Effector memory CD4-positive, alpha-beta T cell (primary cell): ENCODE measurements around the gene GBA2.

Experiments
- DNase-seq, 3 donors: peaks; one replicate each; pipeline ENCODE4 v3.0.0-alpha.2; 2020
- H3K27ac ChIP-seq: 2 replicates; pipeline ENCODE4 v1.7.0; 2013; ENCODE audit warnings: mild to moderate bottlenecking, low read length, moderate library complexity; ENCODE audit not compliant: insufficient read depth, poor library complexity, severe bottlenecking
- H3K27me3 ChIP-seq: replicated peaks from 2 replicates; pipeline ENCODE4 v1.7.0; 2013; ENCODE audit warnings: mild to moderate bottlenecking, low read length; ENCODE audit not compliant: insufficient read depth, control insufficient read depth, poor library complexity, severe bottlenecking
- H3K36me3 ChIP-seq: 2 replicates; pipeline ENCODE4 v1.7.0; 2013; ENCODE audit warnings: mild to moderate bottlenecking, low read length, moderate library complexity; ENCODE audit not compliant: control insufficient read depth, insufficient read depth
- H3K4me1 ChIP-seq: 2 replicates; pipeline ENCODE4 v1.7.0; 2013; ENCODE audit warnings: low read length, mild to moderate bottlenecking; ENCODE audit not compliant: control insufficient read depth, insufficient read depth, poor library complexity, severe bottlenecking
- H3K4me3 ChIP-seq: 2 replicates; pipeline ENCODE4 v1.7.0; 2013; ENCODE audit warnings: low read length, low read depth, mild to moderate bottlenecking; ENCODE audit not compliant: insufficient read depth, poor library complexity, severe bottlenecking
- H3K9me3 ChIP-seq: 2 replicates; pipeline ENCODE4 v1.7.0; 2013; ENCODE audit warnings: mild to moderate bottlenecking, low read length, moderate library complexity; ENCODE audit not compliant: control insufficient read depth
- total RNA-seq, 3 donors: gene quantifications; one replicate each; lab custom pipeline; 2026; lab: John Stamatoyannopoulos, UW

The GBA2 gene
- total RNA-seq = 30.8 to 60.8 (median 34.6) reads per million in 3 donors

DNA sequence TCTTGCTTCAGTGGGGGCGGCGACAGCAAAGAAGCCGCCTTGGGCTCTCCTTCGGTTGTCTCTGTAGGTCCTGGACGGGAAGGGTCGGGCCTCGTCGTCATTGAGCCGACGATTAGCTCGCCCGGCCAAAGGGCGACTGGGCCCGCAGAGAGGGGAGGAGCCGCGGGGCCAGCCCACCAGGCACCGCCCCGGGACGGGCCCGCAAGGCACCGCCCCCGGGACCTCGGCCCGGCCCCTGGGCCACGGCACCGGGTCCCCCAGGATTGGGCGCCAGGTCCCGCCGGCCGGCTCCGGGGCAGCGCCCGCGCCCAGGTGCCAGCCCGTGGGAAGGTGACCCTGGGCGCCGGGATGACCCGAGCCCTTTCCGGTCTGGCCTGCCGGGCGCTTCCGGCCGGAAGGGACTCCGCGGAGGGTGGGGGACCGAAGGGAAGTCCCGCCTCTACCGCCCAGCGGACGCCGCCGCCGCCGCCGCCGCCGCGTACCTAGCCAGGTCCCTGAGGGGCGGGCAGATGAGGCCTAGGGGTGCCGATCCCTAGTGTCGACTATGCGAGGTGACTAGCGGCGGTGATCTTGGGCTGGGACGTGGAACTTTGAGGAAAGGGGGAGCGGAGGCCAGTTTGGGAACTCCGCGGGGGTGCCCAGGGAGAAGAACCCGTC lies at the start of gene GBA2, which contains the start of gene RGP1:
Gene GBA2 (minus strand): TSS at position 371 of the 657 bp plus-strand sequence. CDS start 524 bp downstream, outside the sequence.
Gene RGP1 (plus strand): TSS at position 430 of the 657 bp plus-strand sequence. CDS start 469 bp downstream, outside the sequence.
- H3K4me1 ChIP-seq = peaks cover 36% of the 10 kb centered on the region
- H3K4me3 ChIP-seq = peak within 1 kb of the TSS; percentile 91

DNA sequence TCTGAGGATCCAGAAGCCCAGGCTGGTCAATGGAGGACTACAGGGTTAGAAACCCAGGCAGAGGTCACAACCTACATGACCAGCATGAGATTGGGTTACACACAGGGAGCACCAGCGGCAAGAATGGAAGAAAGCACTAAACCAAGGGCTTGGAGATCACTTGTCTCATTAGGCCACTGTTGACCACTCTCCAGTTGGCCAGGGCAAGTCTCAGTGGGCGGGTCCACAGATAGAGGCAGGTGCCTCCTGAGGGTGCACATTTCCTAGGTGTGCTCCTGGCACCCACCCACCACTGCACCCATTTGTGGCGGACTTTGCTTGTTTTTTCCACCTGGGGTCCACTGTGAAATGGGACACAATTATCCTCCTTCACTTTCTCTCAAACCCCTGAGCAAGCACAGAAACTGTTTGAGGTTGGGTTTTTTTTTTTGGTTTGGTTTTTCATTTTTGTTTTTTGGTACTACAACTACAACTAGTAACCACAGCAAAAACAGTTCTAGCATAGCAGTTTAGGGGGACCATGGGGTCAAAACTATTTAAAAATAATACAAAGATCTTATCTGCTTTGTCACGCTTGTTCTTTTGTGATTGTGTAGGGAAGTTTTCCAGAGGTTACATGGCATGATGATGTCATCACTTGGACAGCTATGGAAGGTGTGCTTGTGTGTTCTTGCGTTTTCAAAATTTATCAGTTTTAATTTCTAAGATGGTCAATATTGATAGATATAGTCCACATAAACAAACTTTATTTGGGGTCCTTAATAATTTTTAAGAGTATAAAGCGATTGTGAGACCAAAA lies 48.5 kb upstream of the GBA2 start:
- no peaks in the 10 kb centered on the region for H3K4me1 ChIP-seq
- peaks cover 6% of the 10 kb centered on the region for H3K36me3 ChIP-seq
- H3K27me3 ChIP-seq = no peaks in the 10 kb centered on the region
- no peak overlapping the region for H3K4me3 ChIP-seq
- no peak overlapping the region for H3K27ac ChIP-seq
- H3K9me3 ChIP-seq = no peaks in the 10 kb centered on the region
- DNase-seq = no peak

More for the DNA sequence above, at the start of gene GBA2, which contains the start of gene RGP1:
- Histone ChIP-seq H3K27ac (peak within 1 kb of the TSS; percentile 80), H3K27me3 (no peaks in the 10 kb centered on the region), H3K9me3 (no peaks in the 10 kb centered on the region), H3K36me3 (peaks cover 37% of the 10 kb centered on the region)
- peak; percentile 54 to 62 (median 55) for DNase-seq

DNA sequence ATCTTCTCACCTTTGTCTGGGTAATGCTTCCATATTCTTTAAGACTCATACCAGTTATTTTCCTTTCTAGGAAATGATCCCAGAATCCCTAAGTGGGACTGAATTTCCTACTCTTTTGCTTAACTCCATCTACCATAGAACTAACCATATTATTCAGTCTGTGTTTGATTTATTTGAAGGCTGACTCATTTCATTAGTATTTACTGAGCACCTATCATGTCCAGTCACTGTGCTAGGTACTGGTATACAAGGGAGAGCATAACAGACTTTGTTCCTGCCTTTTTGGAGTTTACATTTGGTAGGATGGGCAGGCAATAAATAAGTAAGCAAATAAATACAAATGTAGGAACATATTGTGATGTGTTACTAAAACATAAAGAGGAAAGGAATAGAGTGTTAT lies 46.7 kb upstream of the GBA2 start:
- no peak for DNase-seq
- Histone ChIP-seq H3K9me3 (no peaks in the 10 kb centered on the region), H3K27me3 (no peaks in the 10 kb centered on the region), H3K4me1 (no peaks in the 10 kb centered on the region), H3K4me3 (no peak overlapping the region), H3K36me3 (peaks cover 6% of the 10 kb centered on the region), H3K27ac (no peak overlapping the region)

DNA sequence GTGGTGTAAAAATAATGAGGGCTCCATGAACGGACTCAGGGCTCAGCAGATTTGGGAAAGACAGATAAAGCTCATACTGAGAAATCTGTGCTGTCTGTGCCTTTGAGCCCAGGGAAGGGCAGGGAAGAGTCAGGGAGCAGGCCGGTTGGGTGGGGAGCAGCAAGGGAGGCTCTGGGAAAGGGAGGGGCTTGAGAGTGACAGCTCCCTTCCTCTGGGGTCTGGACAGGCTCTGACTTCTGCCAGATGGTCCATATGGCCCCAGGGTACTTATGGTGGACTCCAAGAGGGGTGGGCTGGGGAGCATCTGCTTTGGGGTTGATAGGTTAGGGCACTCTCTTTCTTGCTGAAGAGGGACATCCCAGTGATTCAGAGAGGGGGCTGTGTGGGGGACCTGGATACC lies 44.4 kb upstream of the GBA2 start:
- H3K4me3 ChIP-seq = no peak overlapping the region

DNA sequence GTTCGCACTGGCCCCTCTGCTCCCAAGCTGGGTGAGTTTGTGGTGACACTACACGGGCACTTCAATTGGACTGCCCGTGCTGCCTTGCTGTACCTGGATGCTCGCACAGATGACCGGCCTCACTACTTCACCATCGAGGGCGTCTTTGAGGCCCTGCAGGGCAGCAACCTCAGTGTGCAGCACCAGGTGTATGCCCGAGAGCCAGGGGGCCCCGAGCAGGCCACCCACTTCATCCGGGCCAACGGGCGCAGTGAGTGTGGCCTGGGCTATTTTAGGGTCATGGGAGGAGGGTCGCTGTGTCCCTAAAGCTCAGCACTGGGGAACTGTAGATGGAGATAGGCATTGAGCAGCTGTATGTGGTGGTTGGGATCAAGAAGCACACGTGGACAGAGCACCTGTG lies 43.8 kb upstream of the GBA2 start:
- Histone ChIP-seq H3K27me3 (no peaks in the 10 kb centered on the region), H3K4me3 (no peak overlapping the region), H3K36me3 (peaks cover 6% of the 10 kb centered on the region), H3K4me1 (no peaks in the 10 kb centered on the region), H3K9me3 (no peaks in the 10 kb centered on the region), H3K27ac (no peak overlapping the region)
- DNase-seq = no peak

More for the DNA sequence above, 44.4 kb upstream of the GBA2 start:
- peaks cover 6% of the 10 kb centered on the region for H3K36me3 ChIP-seq
- no peak overlapping the region for H3K27ac ChIP-seq
- no peak for DNase-seq
- no peaks in the 10 kb centered on the region for H3K4me1 ChIP-seq
- no peaks in the 10 kb centered on the region for H3K9me3 ChIP-seq
- no peaks in the 10 kb centered on the region for H3K27me3 ChIP-seq

- Histone ChIP-seq H3K27ac (no peak overlapping the region), H3K9me3 (no peaks in the 10 kb centered on the region), H3K4me3 (no peak overlapping the region), H3K36me3 (peaks cover 6% of the 10 kb centered on the region), H3K27me3 (no peaks in the 10 kb centered on the region), H3K4me1 (no peaks in the 10 kb centered on the region)
- no peak for DNase-seq
Observed at GRCh38 chr9:35792024-35792813, 43.2 kb upstream of the GBA2 start.

GRCh38 chr9:35791297-35791921 lies 42.4 kb upstream of the GBA2 start, which contains the start of gene NPR2:
Gene NPR2, plus strand, starts transcription at chr9:35791591. Its CDS starts 818 bp downstream, at chr9:35792409.
- H3K4me3 ChIP-seq = no peak within 1 kb of the TSS

DNA sequence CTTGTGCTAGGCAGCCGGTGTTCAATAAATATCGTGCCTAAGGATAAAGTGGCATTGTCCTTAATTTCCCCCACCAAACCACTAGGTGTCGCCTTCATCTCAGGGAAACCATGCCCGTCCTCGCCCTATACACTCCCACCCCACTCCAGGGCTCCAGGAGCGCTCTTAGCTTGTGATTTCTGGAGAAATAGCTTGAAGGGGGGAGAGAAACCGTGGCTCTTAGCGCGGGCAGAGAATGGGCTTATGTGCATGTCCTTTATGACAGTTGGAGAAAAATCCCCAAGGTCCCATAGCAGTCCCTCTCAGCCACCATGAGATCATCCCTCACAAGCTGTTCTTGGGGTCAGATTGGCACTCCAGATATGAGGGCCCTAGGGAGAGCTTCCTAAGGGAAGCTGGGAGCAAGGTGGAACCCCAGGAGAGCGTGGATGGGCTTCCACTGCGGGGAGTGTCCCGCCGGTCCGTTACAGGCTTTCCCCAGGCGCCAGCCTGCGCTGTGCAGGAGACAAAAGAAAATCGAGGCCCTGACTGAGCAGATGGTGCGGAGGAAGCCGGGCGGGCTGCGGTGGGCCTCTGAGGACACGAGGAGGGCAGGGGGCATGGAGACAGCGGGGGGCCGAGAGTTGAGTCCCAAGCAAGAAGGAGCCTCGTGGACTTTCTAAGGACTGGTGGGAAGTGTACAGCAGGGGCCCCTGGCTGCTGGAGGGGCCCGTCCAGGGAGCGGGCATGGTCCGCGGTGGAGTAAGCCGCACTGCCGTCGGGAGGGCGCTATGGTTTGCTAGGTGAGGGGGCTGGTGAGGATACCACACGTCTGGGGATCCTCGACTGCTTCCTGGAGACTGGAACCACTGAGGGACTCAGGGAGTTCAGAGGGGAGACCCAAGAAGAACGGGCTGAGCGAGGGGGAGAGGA lies 41.6 kb upstream of the GBA2 start:
- Histone ChIP-seq H3K9me3 (no peaks in the 10 kb centered on the region), H3K36me3 (peaks cover 13% of the 10 kb centered on the region), H3K4me1 (no peaks in the 10 kb centered on the region), H3K27me3 (no peaks in the 10 kb centered on the region), H3K4me3 (no peak overlapping the region), H3K27ac (no peak overlapping the region)
- peak; percentile 21 to 44 (median 24) for DNase-seq

More at GRCh38 chr9:35791297-35791921, 42.4 kb upstream of the GBA2 start, which contains the start of gene NPR2:
- Histone ChIP-seq H3K36me3 (peaks cover 7% of the 10 kb centered on the region), H3K9me3 (no peaks in the 10 kb centered on the region), H3K27me3 (no peaks in the 10 kb centered on the region), H3K27ac (no peak within 1 kb of the TSS), H3K4me1 (no peaks in the 10 kb centered on the region)
- DNase-seq = no peak
